Measurements from ENCODE around the gene NUDT16. TPM values are rescaled to one million over a fixed set of nuclear protein-coding genes. Genes with fewer than 3 reads are reported as not detected.

The NUDT16 gene
- total RNA-seq, 1 donor from 2014 or later: 15.8 TPM

- DNase-seq (no peak), ATAC-seq (ENCODE audit: low read depth) (no peak)
- Mint-ChIP-seq H3K27ac (no peak overlapping the region), H3K4me3 (no peak overlapping the region), H3K36me3 (ENCODE audit: low read depth) (no peaks in the 10 kb centered on the region), H3K9me3 (no peaks in the 10 kb centered on the region), H3K4me1 (no peaks in the 10 kb centered on the region), H3K27me3 (no peaks in the 10 kb centered on the region)
- TF ChIP-seq, protein P1, sequence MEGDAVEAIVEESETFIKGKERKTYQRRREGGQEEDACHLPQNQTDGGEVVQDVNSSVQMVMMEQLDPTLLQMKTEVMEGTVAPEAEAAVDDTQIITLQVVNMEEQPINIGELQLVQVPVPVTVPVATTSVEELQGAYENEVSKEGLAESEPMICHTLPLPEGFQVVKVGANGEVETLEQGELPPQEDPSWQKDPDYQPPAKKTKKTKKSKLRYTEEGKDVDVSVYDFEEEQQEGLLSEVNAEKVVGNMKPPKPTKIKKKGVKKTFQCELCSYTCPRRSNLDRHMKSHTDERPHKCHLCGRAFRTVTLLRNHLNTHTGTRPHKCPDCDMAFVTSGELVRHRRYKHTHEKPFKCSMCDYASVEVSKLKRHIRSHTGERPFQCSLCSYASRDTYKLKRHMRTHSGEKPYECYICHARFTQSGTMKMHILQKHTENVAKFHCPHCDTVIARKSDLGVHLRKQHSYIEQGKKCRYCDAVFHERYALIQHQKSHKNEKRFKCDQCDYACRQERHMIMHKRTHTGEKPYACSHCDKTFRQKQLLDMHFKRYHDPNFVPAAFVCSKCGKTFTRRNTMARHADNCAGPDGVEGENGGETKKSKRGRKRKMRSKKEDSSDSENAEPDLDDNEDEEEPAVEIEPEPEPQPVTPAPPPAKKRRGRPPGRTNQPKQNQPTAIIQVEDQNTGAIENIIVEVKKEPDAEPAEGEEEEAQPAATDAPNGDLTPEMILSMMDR (IDR thresholded peaks at IDR 0.05): no peak
- intact Hi-C loops (cut with micrococcal nuclease): no loop called here
- ChIA-PET POLR2A (no interaction called here), CTCF (no interaction called here)
Observed at GRCh38 chr3:131421957-131422498, 40.5 kb downstream of the NUDT16 start.

GRCh38 chr3:131427226-131427625 lies 45.7 kb downstream of the NUDT16 start:
- Mint-ChIP-seq H3K36me3 (ENCODE audit: low read depth) (no peaks in the 10 kb centered on the region), H3K9me3 (no peaks in the 10 kb centered on the region), H3K4me1 (no peaks in the 10 kb centered on the region), H3K4me3 (no peak overlapping the region), H3K27me3 (peaks cover 8% of the 10 kb centered on the region), H3K27ac (no peak overlapping the region)
- ATAC-seq (ENCODE audit: low read depth) (no peak), DNase-seq (no peak)
- ChIA-PET CTCF (no interaction called here), POLR2A (no interaction called here)
- intact Hi-C loops (cut with micrococcal nuclease): no loop called here
- TF ChIP-seq, protein P1 (IDR thresholded peaks at IDR 0.05): no peak

GRCh38 chr3:131431754-131432153 lies 50.2 kb downstream of the NUDT16 start:
- Mint-ChIP-seq H3K27me3 (peaks cover 10% of the 10 kb centered on the region), H3K4me3 (no peak overlapping the region), H3K36me3 (ENCODE audit: low read depth) (no peaks in the 10 kb centered on the region), H3K4me1 (no peaks in the 10 kb centered on the region), H3K27ac (no peak overlapping the region), H3K9me3 (peaks cover 2% of the 10 kb centered on the region)
- DNase-seq: no peak
- ATAC-seq (ENCODE audit: low read depth): no peak
- TF ChIP-seq, protein P1 (IDR thresholded peaks at IDR 0.05): no peak
- ChIA-PET POLR2A (no interaction called here), CTCF (no interaction called here)
- intact Hi-C loops (cut with micrococcal nuclease): no loop called here

GRCh38 chr3:131432441-131432840 lies 50.9 kb downstream of the NUDT16 start:
- DNase-seq (no peak), ATAC-seq (ENCODE audit: low read depth) (no peak)
- no peaks in the 10 kb centered on the region for H3K36me3 Mint-ChIP-seq (ENCODE audit: low read depth)
- intact Hi-C loops (cut with micrococcal nuclease): no loop called here
- TF ChIP-seq, protein P1 (IDR thresholded peaks at IDR 0.05): no peak
- ChIA-PET CTCF (no interaction called here), POLR2A (no interaction called here)
- H3K27me3 Mint-ChIP-seq: peaks cover 10% of the 10 kb centered on the region
- H3K4me3 Mint-ChIP-seq: no peak overlapping the region
- H3K9me3 Mint-ChIP-seq: peaks cover 2% of the 10 kb centered on the region
- no peaks in the 10 kb centered on the region for H3K4me1 Mint-ChIP-seq
- no peak overlapping the region for H3K27ac Mint-ChIP-seq

DNA sequence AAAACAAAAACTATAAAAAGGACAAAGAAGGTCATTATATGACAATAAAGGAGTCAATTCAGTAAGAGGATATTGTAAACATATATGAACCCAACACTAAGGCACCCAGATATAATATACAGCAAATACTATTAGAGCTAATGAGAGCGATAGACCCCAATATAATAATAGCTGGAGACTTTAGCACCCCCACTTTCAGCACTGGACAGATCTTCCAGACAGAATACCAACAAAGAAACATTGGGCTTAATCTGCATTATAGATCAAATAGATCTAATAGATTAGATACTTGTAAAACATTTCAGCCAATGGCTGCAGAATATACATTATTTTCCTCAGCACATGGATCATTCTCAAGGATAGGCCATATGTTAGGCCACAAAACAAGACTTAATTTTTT lies 53.4 kb downstream of the NUDT16 start:
- CTCF ChIA-PET: no interaction called here
- Mint-ChIP-seq H3K27ac (no peak overlapping the region), H3K4me3 (no peak overlapping the region), H3K27me3 (peaks cover 9% of the 10 kb centered on the region), H3K4me1 (no peaks in the 10 kb centered on the region), H3K36me3 (ENCODE audit: low read depth) (no peaks in the 10 kb centered on the region), H3K9me3 (peaks cover 2% of the 10 kb centered on the region)
- ATAC-seq (ENCODE audit: low read depth): no peak
- intact Hi-C loops (cut with micrococcal nuclease): no loop called here
- TF ChIP-seq, protein P1 (IDR thresholded peaks at IDR 0.05): no peak
- no peak for DNase-seq
- POLR2A ChIA-PET: no interaction called here

Other genes starting within 250 kb of the NUDT16 start
- 79.9 and 81.7 TPM in 2 replicates for gene MRPL3, start 121.2 kb downstream of the NUDT16 start, total RNA-seq